Dendritic cell treated with granulocyte-macrophage colony-stimulating factor and Interleukin-4, amounts not matched to agents 40 ng/mL and 50 ng/mL, for 4 days (primary cell): ENCODE results near the gene NEK9.

Experiments
- H3K27ac Mint-ChIP-seq: one replicate; pipeline ENCODE4 v1.8.0; 2022; ENCODE audit warnings: mild to moderate bottlenecking, mixed read lengths
- H3K27me3 Mint-ChIP-seq: one replicate; pipeline ENCODE4 v1.8.0; 2022; ENCODE audit warnings: mild to moderate bottlenecking, mixed read lengths
- H3K36me3 Mint-ChIP-seq: one replicate; pipeline ENCODE4 v1.8.0; 2022; ENCODE audit warnings: low read depth, mixed read lengths
- H3K4me1 Mint-ChIP-seq: one replicate; pipeline ENCODE4 v1.8.0; 2022; ENCODE audit warnings: low read depth, mixed read lengths
- H3K4me3 Mint-ChIP-seq: one replicate; pipeline ENCODE4 v1.8.0; 2022; ENCODE audit warnings: mild to moderate bottlenecking, moderate library complexity, mixed read lengths
- H3K9me3 Mint-ChIP-seq: one replicate; pipeline ENCODE4 v1.8.0; 2022; ENCODE audit warnings: mixed read lengths
- intact Hi-C: fragments of 100-400 bp; cut with micrococcal nuclease; formaldehyde crosslinking; loops from one replicate; pipeline ENCODE4 v1.15.0; 2022

Gene NEK9

GRCh38 chr14:75063491-75064204 is 63.2 kb downstream of the NEK9 start, which contains the start of gene ACYP1:
Gene ACYP1, minus strand, starts transcription at chr14:75064024. Its CDS starts 471 bp downstream, at chr14:75063553.
- Mint-ChIP-seq H3K27me3 (no peaks in the 10 kb centered on the region), H3K4me1 (peaks cover 14% of the 10 kb centered on the region), H3K4me3 (peak within 1 kb of the TSS; percentile 94), H3K27ac (peak within 1 kb of the TSS; percentile 92), H3K9me3 (no peaks in the 10 kb centered on the region), H3K36me3 (peaks cover 23% of the 10 kb centered on the region)
- intact Hi-C loops = loop anchor here (5.0 kb wide), 1 partner anchor 61 kb away; the partner anchor contains the start of gene EIF2B2

DNA sequence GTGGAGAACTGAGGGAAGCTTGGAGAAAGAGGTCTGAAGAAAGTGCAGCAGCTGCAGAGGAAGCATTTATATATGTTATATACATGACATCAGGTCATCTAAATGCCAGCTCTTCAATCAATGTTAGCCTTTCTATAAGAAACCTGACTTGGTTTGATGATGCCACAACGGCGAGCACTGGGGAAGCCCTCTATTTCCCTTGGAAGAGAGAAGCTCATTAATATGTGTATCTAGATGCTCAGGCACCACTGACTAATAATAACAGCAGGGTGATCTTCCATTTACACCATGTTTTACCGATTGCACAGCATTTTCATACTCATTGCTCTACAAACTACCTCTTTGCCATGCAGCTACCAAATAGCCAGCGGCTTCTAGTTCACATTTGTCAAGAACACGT is 63.8 kb downstream of the NEK9 start:
- Mint-ChIP-seq H3K36me3 (peaks cover 23% of the 10 kb centered on the region), H3K27ac (peak overlapping the region; percentile 92), H3K27me3 (no peaks in the 10 kb centered on the region), H3K4me3 (peak overlapping the region; percentile 94), H3K9me3 (no peaks in the 10 kb centered on the region), H3K4me1 (peaks cover 14% of the 10 kb centered on the region)
- intact Hi-C loops = loop anchor here (5.0 kb wide), 1 partner anchor 61 kb away; the partner anchor contains the start of gene EIF2B2

DNA sequence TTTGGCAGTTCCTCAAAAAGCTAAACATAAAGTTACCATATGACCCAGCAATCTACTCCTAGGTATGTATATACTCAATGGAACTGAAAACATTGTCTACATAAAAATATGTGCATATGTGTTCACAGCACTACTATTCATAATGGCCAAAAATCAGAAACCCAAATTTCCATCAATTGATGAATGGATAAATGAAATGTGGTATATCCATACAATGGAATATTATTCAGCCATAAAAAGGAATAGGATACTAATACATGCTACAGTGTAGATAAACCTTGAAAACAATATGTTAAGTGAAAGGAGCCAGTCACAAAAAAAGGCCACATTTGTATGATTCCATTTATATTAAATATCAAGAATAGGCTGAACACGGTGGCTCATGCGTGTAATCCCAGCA is 66.4 kb downstream of the NEK9 start:
- intact Hi-C loops = loop anchor here (5.0 kb wide), 1 partner anchor 58 kb away; the partner anchor contains the start of gene EIF2B2
- Mint-ChIP-seq H3K36me3 (peaks cover 23% of the 10 kb centered on the region), H3K27ac (no peak overlapping the region), H3K4me1 (peaks cover 27% of the 10 kb centered on the region), H3K27me3 (no peaks in the 10 kb centered on the region), H3K4me3 (no peak overlapping the region), H3K9me3 (no peaks in the 10 kb centered on the region)

GRCh38 chr14:75059642-75060041 is 67.2 kb downstream of the NEK9 start:
- no peaks in the 10 kb centered on the region for H3K27me3 Mint-ChIP-seq
- H3K36me3 Mint-ChIP-seq = peaks cover 23% of the 10 kb centered on the region
- H3K27ac Mint-ChIP-seq = no peak overlapping the region
- H3K9me3 Mint-ChIP-seq = no peaks in the 10 kb centered on the region
- peaks cover 30% of the 10 kb centered on the region for H3K4me1 Mint-ChIP-seq
- no peak overlapping the region for H3K4me3 Mint-ChIP-seq
- intact Hi-C loops = loop anchor here (5.0 kb wide), 1 partner anchor 57 kb away; the partner anchor contains the start of gene EIF2B2

DNA sequence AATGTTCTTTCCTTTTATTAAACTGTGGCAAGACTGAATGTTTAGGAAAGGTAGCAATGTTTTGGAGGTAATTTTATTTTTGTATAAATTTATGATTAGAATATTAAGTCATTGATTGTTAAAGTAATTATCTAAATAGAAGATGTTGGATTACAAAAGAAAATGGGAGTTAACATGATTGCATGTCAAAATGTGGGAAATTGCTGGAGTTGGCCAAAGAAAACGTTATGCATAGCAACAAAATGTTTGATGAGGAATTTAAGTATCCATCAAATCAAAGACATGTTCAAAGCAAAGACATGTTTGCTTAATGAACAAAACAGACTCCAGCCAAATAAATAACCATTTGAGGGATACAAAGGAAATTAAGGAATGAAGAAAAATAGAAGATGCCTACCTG is 72.4 kb downstream of the NEK9 start:
- Mint-ChIP-seq H3K27me3 (no peaks in the 10 kb centered on the region), H3K4me3 (no peak overlapping the region), H3K27ac (no peak overlapping the region), H3K36me3 (peaks cover 11% of the 10 kb centered on the region), H3K4me1 (peaks cover 30% of the 10 kb centered on the region), H3K9me3 (no peaks in the 10 kb centered on the region)
- intact Hi-C loops = no loop called here

DNA sequence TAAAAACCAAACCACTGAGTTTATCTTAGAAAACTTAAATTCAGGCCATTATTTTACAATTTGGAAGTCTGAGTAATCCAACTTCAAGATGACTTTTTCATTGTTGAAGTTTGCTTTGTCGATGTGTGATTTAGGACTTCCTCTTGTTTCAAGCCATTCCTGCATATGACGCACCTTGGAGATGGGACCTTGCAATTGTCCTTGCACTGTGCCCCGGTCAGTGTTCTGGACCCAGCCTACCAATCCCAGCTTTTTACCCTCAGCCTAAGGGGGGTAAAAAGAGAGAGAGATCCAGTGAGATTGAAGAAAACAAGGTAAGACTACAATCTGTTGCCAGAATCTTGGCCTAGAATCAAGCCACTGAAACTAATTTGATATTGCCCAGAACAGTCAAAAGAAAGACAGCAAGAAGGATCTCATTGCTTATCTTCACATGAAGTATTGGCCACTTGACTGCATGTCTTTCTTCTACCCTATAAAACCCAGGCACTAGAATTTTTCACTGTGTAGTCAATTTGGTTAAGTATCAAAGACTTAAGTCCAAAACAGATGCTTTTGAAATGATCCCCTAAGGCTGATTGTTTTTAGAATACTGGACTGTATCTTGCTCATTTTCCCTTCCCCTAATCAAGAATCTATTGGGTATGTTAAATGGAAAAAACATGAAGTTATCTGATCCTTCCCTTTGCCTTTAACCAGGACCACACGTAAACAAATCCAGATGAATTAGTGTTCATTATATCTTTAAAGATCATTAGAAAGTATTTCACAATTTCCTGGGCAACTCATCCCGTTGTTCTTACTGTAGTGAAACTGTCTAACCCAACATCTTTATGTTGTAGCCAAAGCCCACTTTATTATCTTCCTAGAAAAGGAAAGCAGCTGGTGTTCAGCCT is 73.2 kb downstream of the NEK9 start:
- no peak overlapping the region for H3K27ac Mint-ChIP-seq

GRCh38 chr14:75051556-75051899 is 75.3 kb downstream of the NEK9 start:
- Mint-ChIP-seq H3K4me3 (peak overlapping the region; percentile 87), H3K36me3 (peaks cover 18% of the 10 kb centered on the region), H3K9me3 (no peaks in the 10 kb centered on the region), H3K4me1 (peaks cover 29% of the 10 kb centered on the region), H3K27me3 (no peaks in the 10 kb centered on the region), H3K27ac (peak overlapping the region; percentile 85)
- intact Hi-C loops = no loop called here

More for the DNA sequence above, 73.2 kb downstream of the NEK9 start:
- intact Hi-C loops = no loop called here
- Mint-ChIP-seq H3K4me3 (no peak overlapping the region), H3K36me3 (peaks cover 14% of the 10 kb centered on the region), H3K9me3 (no peaks in the 10 kb centered on the region), H3K4me1 (peaks cover 34% of the 10 kb centered on the region), H3K27me3 (no peaks in the 10 kb centered on the region)

GRCh38 chr14:75050852-75051555 is 75.8 kb downstream of the NEK9 start, which contains the start of gene MLH3:
Gene MLH3, minus strand, starts transcription at chr14:75051467. Its CDS starts 1,812 bp downstream, at chr14:75049655.
- H3K9me3 Mint-ChIP-seq = no peaks in the 10 kb centered on the region
- intact Hi-C loops = no loop called here
- H3K36me3 Mint-ChIP-seq = peaks cover 18% of the 10 kb centered on the region
- no peaks in the 10 kb centered on the region for H3K27me3 Mint-ChIP-seq
- H3K4me3 Mint-ChIP-seq = peak within 1 kb of the TSS; percentile 87
- peaks cover 25% of the 10 kb centered on the region for H3K4me1 Mint-ChIP-seq
- H3K27ac Mint-ChIP-seq = peak within 1 kb of the TSS; percentile 85

DNA sequence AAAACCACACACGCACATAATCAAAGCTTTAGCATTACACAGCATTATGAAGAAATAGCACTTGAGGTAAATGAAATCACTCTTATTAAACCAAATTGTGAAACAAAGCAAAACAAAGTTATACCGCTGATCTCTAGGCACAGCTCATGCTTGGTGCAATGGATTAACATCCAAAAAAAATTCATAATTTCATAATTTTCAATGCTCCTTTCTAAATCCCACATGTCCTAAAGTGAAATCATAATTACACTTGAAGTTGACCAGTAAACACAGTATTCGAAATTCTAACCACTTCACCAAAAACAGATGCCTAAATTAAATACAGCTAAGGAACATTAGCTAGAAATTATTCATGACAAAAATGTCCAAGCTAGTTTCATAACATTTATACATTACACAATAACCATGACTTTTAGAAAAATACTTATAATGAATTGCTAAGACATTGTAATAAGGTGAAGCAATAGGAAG is 77.1 kb downstream of the NEK9 start:
- Mint-ChIP-seq H3K36me3 (peaks cover 18% of the 10 kb centered on the region), H3K9me3 (no peaks in the 10 kb centered on the region), H3K27me3 (no peaks in the 10 kb centered on the region), H3K4me1 (peaks cover 24% of the 10 kb centered on the region), H3K27ac (no peak overlapping the region), H3K4me3 (no peak overlapping the region)
- intact Hi-C loops = no loop called here

GRCh38 chr14:75049136-75049535 is 77.7 kb downstream of the NEK9 start:
- Mint-ChIP-seq H3K27me3 (no peaks in the 10 kb centered on the region), H3K9me3 (no peaks in the 10 kb centered on the region), H3K4me1 (peaks cover 24% of the 10 kb centered on the region), H3K4me3 (no peak overlapping the region), H3K36me3 (peaks cover 19% of the 10 kb centered on the region), H3K27ac (no peak overlapping the region)
- intact Hi-C loops = no loop called here

GRCh38 chr14:75048101-75048500 is 78.7 kb downstream of the NEK9 start:
- H3K4me1 Mint-ChIP-seq = peaks cover 24% of the 10 kb centered on the region
- no peaks in the 10 kb centered on the region for H3K9me3 Mint-ChIP-seq
- H3K27me3 Mint-ChIP-seq = no peaks in the 10 kb centered on the region
- no peak overlapping the region for H3K27ac Mint-ChIP-seq
- H3K36me3 Mint-ChIP-seq = peaks cover 29% of the 10 kb centered on the region
- intact Hi-C loops = no loop called here
- no peak overlapping the region for H3K4me3 Mint-ChIP-seq

DNA sequence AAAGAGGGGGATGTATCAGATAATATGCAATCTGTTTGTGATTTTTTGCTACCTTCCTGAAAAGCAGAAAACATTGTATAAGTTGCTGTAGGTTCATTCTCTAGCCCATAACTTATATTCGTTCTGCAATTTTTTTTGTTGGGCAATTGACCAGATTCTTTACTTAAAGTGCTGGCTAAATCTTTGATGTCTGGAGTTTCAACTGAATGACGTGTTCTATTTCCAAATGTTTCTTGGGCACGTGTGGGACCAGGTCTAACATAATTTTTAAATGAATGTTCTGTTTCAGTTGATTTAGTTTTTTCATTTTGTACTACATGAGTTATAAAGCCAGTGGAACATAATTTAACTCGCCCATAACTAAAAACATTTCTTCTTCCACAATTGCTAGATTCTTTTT is 79.3 kb downstream of the NEK9 start:
- H3K4me3 Mint-ChIP-seq = no peak overlapping the region
- peaks cover 24% of the 10 kb centered on the region for H3K4me1 Mint-ChIP-seq
- intact Hi-C loops = no loop called here
- H3K27ac Mint-ChIP-seq = no peak overlapping the region
- H3K9me3 Mint-ChIP-seq = no peaks in the 10 kb centered on the region
- peaks cover 29% of the 10 kb centered on the region for H3K36me3 Mint-ChIP-seq
- no peaks in the 10 kb centered on the region for H3K27me3 Mint-ChIP-seq

DNA sequence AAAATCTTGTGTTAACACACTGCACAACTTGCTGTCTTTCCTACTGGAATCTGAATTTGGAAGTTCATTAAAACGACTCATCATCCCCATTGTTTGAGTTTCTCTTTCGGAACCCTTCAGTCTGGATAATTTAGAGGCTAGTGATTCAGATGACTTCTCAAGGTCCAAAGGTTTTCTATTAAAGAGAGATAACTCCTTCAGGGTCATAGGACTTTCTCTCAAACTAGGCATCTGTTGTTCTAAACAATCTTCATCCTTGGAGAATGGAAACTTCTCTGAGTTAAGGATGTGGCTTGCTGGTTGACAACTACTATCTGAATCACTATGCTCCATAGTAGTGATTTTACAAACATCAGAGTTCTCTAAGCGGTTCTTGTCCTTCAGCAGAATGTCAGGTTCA is 79.9 kb downstream of the NEK9 start:
- Mint-ChIP-seq H3K27ac (no peak overlapping the region), H3K4me3 (no peak overlapping the region), H3K4me1 (peaks cover 24% of the 10 kb centered on the region), H3K27me3 (no peaks in the 10 kb centered on the region), H3K36me3 (peaks cover 29% of the 10 kb centered on the region), H3K9me3 (no peaks in the 10 kb centered on the region)
- intact Hi-C loops = no loop called here
